Ectodermal cell (in vitro differentiated cells): ENCODE data around the gene RINT1.
"Not testable (repeated sequence)": the region's sequence is repeated elsewhere in the genome, so short reads cannot be mapped to it uniquely, and the experiment has no call there.

Experiments
- H3K27ac ChIP-seq: 2 replicates; pipeline ENCODE4 v1.7.0; 2013; ENCODE audit warnings: mild to moderate bottlenecking, low read depth, low read length; ENCODE audit not compliant: insufficient read depth, poor library complexity, severe bottlenecking
- H3K27me3 ChIP-seq: 2 replicates; pipeline ENCODE4 v1.7.0; 2013; ENCODE audit warnings: mild to moderate bottlenecking, low read length; ENCODE audit not compliant: insufficient read depth, control insufficient read depth, poor library complexity, severe bottlenecking
- H3K36me3 ChIP-seq: one replicate; pipeline ENCODE4 v1.7.0; 2013; ENCODE audit warnings: low read length; ENCODE audit not compliant: control insufficient read depth, insufficient read depth
- H3K4me1 ChIP-seq: one replicate; pipeline ENCODE4 v1.7.0; 2013; ENCODE audit warnings: low read length; ENCODE audit not compliant: control insufficient read depth, insufficient read depth
- H3K4me3 ChIP-seq: 2 replicates; pipeline ENCODE4 v1.7.0; 2013; ENCODE audit warnings: low read depth, low read length, control low read depth; ENCODE audit not compliant: insufficient read depth
- H3K9me3 ChIP-seq: 2 replicates; pipeline ENCODE4 v1.7.0; 2013; ENCODE audit warnings: mild to moderate bottlenecking, low read length, moderate library complexity; ENCODE audit not compliant: control insufficient read depth
- WGBS, 2 experiments: methylation state at CpG; one replicate each; pipeline ENCODE4 v1.1.7; 2013; ENCODE audit warnings: missing lambda C conversion rate in 2 of 2; 5-methylcytosine and 5-hydroxymethylcytosine counted together

RINT1 gene

GRCh38 chr7:105512926-105513526 lies 19.0 kb upstream of the RINT1 start:
- no peak overlapping the region for H3K4me3 ChIP-seq
- no peaks in the 10 kb centered on the region for H3K27me3 ChIP-seq
- WGBS, 2 experiments, result 95 to 100% methylated on average over 4 of the region's 4 CpGs

GRCh38 chr7:105515610-105516009 lies 16.4 kb upstream of the RINT1 start:
- H3K36me3 ChIP-seq, H3K4me3 ChIP-seq, H3K27me3 ChIP-seq, H3K4me1 ChIP-seq, H3K9me3 ChIP-seq, H3K27ac ChIP-seq: not testable (repeated sequence)
- WGBS, 2 experiments, result 93 to 96% methylated on average over 5 to 6 of the region's 7 CpGs

More at GRCh38 chr7:105512926-105513526, 19.0 kb upstream of the RINT1 start:
- Histone ChIP-seq H3K4me1 (no peaks in the 10 kb centered on the region), H3K27ac (no peak overlapping the region), H3K36me3 (peaks cover 3% of the 10 kb centered on the region), H3K9me3 (no peaks in the 10 kb centered on the region)

GRCh38 chr7:105519353-105519752 lies 12.6 kb upstream of the RINT1 start:
- Histone ChIP-seq H3K4me1 (no peaks in the 10 kb centered on the region), H3K9me3 (no peaks in the 10 kb centered on the region), H3K27me3 (no peaks in the 10 kb centered on the region), H3K4me3 (no peak overlapping the region), H3K27ac (no peak overlapping the region), H3K36me3 (no peaks in the 10 kb centered on the region)
- WGBS, 2 experiments, result 88 to 91% methylated on average over 6 of the region's 6 CpGs

- not testable (repeated sequence) for H3K27me3 ChIP-seq, H3K4me3 ChIP-seq, H3K27ac ChIP-seq, H3K36me3 ChIP-seq, H3K9me3 ChIP-seq, H3K4me1 ChIP-seq
- WGBS, 2 experiments, result 96% methylated on average over 7 of the region's 7 CpGs
Measured at GRCh38 chr7:105520620-105521019, 11.4 kb upstream of the RINT1 start.

- H3K9me3 ChIP-seq, result no peaks in the 10 kb centered on the region
- H3K36me3 ChIP-seq, result no peaks in the 10 kb centered on the region
- peak overlapping the region; percentile 90 for H3K4me3 ChIP-seq
- H3K27me3 ChIP-seq, result no peaks in the 10 kb centered on the region
- H3K4me1 ChIP-seq, result no peaks in the 10 kb centered on the region
- H3K27ac ChIP-seq, result peak overlapping the region; percentile 82
- 9 to 11% methylated on average over 25 of the region's 25 CpGs for WGBS, 2 experiments
Measured at GRCh38 chr7:105521027-105521716, 10.8 kb upstream of the RINT1 start.

- no peaks in the 10 kb centered on the region for H3K9me3 ChIP-seq
- no peaks in the 10 kb centered on the region for H3K4me1 ChIP-seq
- peak within 1 kb of the TSS; percentile 82 for H3K27ac ChIP-seq
- peak within 1 kb of the TSS; percentile 90 for H3K4me3 ChIP-seq
- 0% methylated on average over 96 of the region's 96 CpGs for WGBS, 2 experiments
- no peaks in the 10 kb centered on the region for H3K27me3 ChIP-seq
- no peaks in the 10 kb centered on the region for H3K36me3 ChIP-seq
Measured at GRCh38 chr7:105521717-105522463, 10.1 kb upstream of the RINT1 start, which contains the start of gene PUS7. TSS of gene PUS7 (minus strand) at chr7:105522271. CDS start at chr7:105508512, 13,759 bp downstream.

GRCh38 chr7:105524423-105524822 lies 7.6 kb upstream of the RINT1 start:
- WGBS, 2 experiments, result 91 to 96% methylated on average over 11 of the region's 11 CpGs
- H3K36me3 ChIP-seq, H3K4me3 ChIP-seq, H3K27me3 ChIP-seq, H3K27ac ChIP-seq, H3K4me1 ChIP-seq, H3K9me3 ChIP-seq: not testable (repeated sequence)

GRCh38 chr7:105524840-105525239 lies 7.2 kb upstream of the RINT1 start:
- Histone ChIP-seq H3K9me3 (no peaks in the 10 kb centered on the region), H3K36me3 (no peaks in the 10 kb centered on the region), H3K27me3 (no peaks in the 10 kb centered on the region), H3K4me3 (no peak overlapping the region), H3K4me1 (no peaks in the 10 kb centered on the region), H3K27ac (no peak overlapping the region)
- 90 to 95% methylated on average over 3 to 4 of the region's 4 CpGs for WGBS, 2 experiments

GRCh38 chr7:105527737-105528136 lies 4.3 kb upstream of the RINT1 start:
- H3K4me3 ChIP-seq, H3K36me3 ChIP-seq, H3K4me1 ChIP-seq, H3K9me3 ChIP-seq, H3K27me3 ChIP-seq, H3K27ac ChIP-seq: not testable (repeated sequence)
- WGBS, 2 experiments, result 90 to 91% methylated on average over 4 of the region's 5 CpGs

GRCh38 chr7:105530126-105530525 lies 1.9 kb upstream of the RINT1 start:
- H3K27ac ChIP-seq, result no peak overlapping the region
- no peaks in the 10 kb centered on the region for H3K27me3 ChIP-seq
- H3K4me3 ChIP-seq, result no peak overlapping the region
- no peaks in the 10 kb centered on the region for H3K36me3 ChIP-seq
- H3K9me3 ChIP-seq, result no peaks in the 10 kb centered on the region
- H3K4me1 ChIP-seq, result no peaks in the 10 kb centered on the region
- 96% methylated on average over 10 of the region's 10 CpGs for WGBS, 2 experiments
